Measurements from ENCODE around the gene RYR1. TPM values are rescaled to one million over a fixed set of nuclear protein-coding genes. Genes with fewer than 3 reads are reported as not detected.

Gene RYR1
- total RNA-seq: 1 to 10 TPM in 2 of 4 donors, under 1 TPM in 1, not detected in 1; under 0.01 to 6.2 (median 3.5) TPM

GRCh38 chr19:38433268-38433733 lies at the start of gene RYR1:
RYR1 (plus strand) TSS chr19:38433691; CDS start chr19:38433830, 139 bp downstream.
- Histone ChIP-seq H3K27ac (no peak within 1 kb of the TSS), H3K9me3 (no peaks in the 10 kb centered on the region), H3K27me3 (peaks cover 0 to 21% of the 10 kb centered on the region in 2 donors), H3K4me3 (no peak within 1 kb of the TSS), H3K4me1 (no peaks in the 10 kb centered on the region), H3K36me3 (no peaks in the 10 kb centered on the region)
- intact Hi-C loops (cut with DNase I; ENCODE audit: low total_unique reads): no loop called here
- TF ChIP-seq, protein P1, sequence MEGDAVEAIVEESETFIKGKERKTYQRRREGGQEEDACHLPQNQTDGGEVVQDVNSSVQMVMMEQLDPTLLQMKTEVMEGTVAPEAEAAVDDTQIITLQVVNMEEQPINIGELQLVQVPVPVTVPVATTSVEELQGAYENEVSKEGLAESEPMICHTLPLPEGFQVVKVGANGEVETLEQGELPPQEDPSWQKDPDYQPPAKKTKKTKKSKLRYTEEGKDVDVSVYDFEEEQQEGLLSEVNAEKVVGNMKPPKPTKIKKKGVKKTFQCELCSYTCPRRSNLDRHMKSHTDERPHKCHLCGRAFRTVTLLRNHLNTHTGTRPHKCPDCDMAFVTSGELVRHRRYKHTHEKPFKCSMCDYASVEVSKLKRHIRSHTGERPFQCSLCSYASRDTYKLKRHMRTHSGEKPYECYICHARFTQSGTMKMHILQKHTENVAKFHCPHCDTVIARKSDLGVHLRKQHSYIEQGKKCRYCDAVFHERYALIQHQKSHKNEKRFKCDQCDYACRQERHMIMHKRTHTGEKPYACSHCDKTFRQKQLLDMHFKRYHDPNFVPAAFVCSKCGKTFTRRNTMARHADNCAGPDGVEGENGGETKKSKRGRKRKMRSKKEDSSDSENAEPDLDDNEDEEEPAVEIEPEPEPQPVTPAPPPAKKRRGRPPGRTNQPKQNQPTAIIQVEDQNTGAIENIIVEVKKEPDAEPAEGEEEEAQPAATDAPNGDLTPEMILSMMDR (IDR thresholded peaks at IDR 0.05): no peak
- no peak for TF ChIP-seq POLR2A (IDR thresholded peaks at IDR 0.05)
- no peak for DNase-seq

- intact Hi-C loops (cut with DNase I; ENCODE audit: low total_unique reads): no loop called here
- Histone ChIP-seq H3K27me3 (no peaks in the 10 kb centered on the region), H3K4me1 (peaks cover 0 to 12% of the 10 kb centered on the region in 2 donors), H3K36me3 (no peaks in the 10 kb centered on the region), H3K4me3 (no peak overlapping the region), H3K27ac (no peak overlapping the region), H3K9me3 (no peaks in the 10 kb centered on the region)
- TF ChIP-seq, protein P1 (IDR thresholded peaks at IDR 0.05): no peak
- TF ChIP-seq POLR2A (IDR thresholded peaks at IDR 0.05): no peak
- no peak for DNase-seq
Measured at GRCh38 chr19:38383743-38384142, 49.7 kb upstream of the RYR1 start.

GRCh38 chr19:38384209-38385027 lies 49.1 kb upstream of the RYR1 start:
- H3K27ac ChIP-seq: no peak overlapping the region
- no peak overlapping the region for H3K4me3 ChIP-seq
- no peaks in the 10 kb centered on the region for H3K27me3 ChIP-seq
- TF ChIP-seq POLR2A (IDR thresholded peaks at IDR 0.05): no peak
- TF ChIP-seq, protein P1 (IDR thresholded peaks at IDR 0.05): no peak
- peaks cover 0 to 19% of the 10 kb centered on the region in 2 donors for H3K4me1 ChIP-seq
- intact Hi-C loops (cut with DNase I; ENCODE audit: low total_unique reads): no loop called here
- no peaks in the 10 kb centered on the region for H3K9me3 ChIP-seq
- no peak for DNase-seq
- no peaks in the 10 kb centered on the region for H3K36me3 ChIP-seq

- Histone ChIP-seq H3K4me3 (no peak overlapping the region), H3K4me1 (peaks cover 0 to 19% of the 10 kb centered on the region in 2 donors), H3K27ac (no peak overlapping the region), H3K27me3 (no peaks in the 10 kb centered on the region), H3K36me3 (no peaks in the 10 kb centered on the region), H3K9me3 (no peaks in the 10 kb centered on the region)
- intact Hi-C loops (cut with DNase I; ENCODE audit: low total_unique reads): no loop called here
- TF ChIP-seq POLR2A (IDR thresholded peaks at IDR 0.05): no peak
- TF ChIP-seq, protein P1 (IDR thresholded peaks at IDR 0.05): no peak
- no peak for DNase-seq
Measured at GRCh38 chr19:38385057-38385803, 48.3 kb upstream of the RYR1 start.
